HepG2 (cell line): ENCODE results near the gene ZNF488.

ENCODE experiments used
- ATF7 ChIP-seq, 2 experiments: fragments of 450-650 bp in 1 of 2; sonication (generic) in 1 of 2; formaldehyde crosslinking in 1 of 2; IDR thresholded peaks; 2 replicates each; pipeline versions ENCODE4 v1.4.0 to v1.6.1; 2016 to 2020; ENCODE audit warnings: antibody characterized with exemption in 1 of 2, mild to moderate bottlenecking in 1 of 2, missing genetic modification reagents in 1 of 2
- EP300 ChIP-seq, 3 experiments: sonication (generic) in 1 of 3; formaldehyde crosslinking in 1 of 3; IDR thresholded peaks; 2 replicates each; pipeline versions ENCODE4 v1.5.1 to v1.6.1; 2011 to 2020; ENCODE audit warnings: low read depth in 2 of 3, low read length in 2 of 3, borderline replicate concordance in 1 of 3, improper control_type of control experiment in 1 of 3, mild to moderate bottlenecking in 1 of 3, missing genetic modification reagents in 1 of 3, moderate library complexity in 1 of 3
- KMT2B ChIP-seq: IDR thresholded peaks from 2 replicates; pipeline ENCODE4 v1.6.1; 2016; ENCODE audit warnings: missing genetic modification reagents, missing compliant biosample characterization
- MAX ChIP-seq: IDR thresholded peaks from 2 replicates; pipeline ENCODE4 v1.6.1; 2012; ENCODE audit warnings: inconsistent platforms
- TP53 ChIP-seq: sonication (generic); formaldehyde crosslinking; conservative IDR thresholded peaks from 2 replicates; pipeline ENCODE4 v1.4.0; 2020; ENCODE audit warnings: missing genetic modification reagents
- ZSCAN30 ChIP-seq: sonication (generic); formaldehyde crosslinking; IDR thresholded peaks from 2 replicates; pipeline ENCODE4 v1.5.0; 2020; ENCODE audit warnings: mild to moderate bottlenecking, missing genetic modification reagents
- TF ChIP-seq, protein P1 (sequence below): sonication (generic); formaldehyde crosslinking; conservative IDR thresholded peaks from 2 replicates; pipeline ENCODE4 v1.4.0; 2020; ENCODE audit warnings: missing genetic modification reagents

GRCh38 chr10:47406870-47407691 lies 23.0 kb upstream of the ZNF488 start:
- TF ChIP-seq TP53 (CRISPR knock-in tag): no peak
- no peak for TF ChIP-seq KMT2B (CRISPR knock-in tag)
- no peak for TF ChIP-seq MAX
- TF ChIP-seq, protein P1, sequence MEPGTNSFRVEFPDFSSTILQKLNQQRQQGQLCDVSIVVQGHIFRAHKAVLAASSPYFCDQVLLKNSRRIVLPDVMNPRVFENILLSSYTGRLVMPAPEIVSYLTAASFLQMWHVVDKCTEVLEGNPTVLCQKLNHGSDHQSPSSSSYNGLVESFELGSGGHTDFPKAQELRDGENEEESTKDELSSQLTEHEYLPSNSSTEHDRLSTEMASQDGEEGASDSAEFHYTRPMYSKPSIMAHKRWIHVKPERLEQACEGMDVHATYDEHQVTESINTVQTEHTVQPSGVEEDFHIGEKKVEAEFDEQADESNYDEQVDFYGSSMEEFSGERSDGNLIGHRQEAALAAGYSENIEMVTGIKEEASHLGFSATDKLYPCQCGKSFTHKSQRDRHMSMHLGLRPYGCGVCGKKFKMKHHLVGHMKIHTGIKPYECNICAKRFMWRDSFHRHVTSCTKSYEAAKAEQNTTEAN (CRISPR knock-in tag): no peak
- no peak for TF ChIP-seq ATF7 (IDR thresholded peaks at IDR 0.05)
- TF ChIP-seq ATF7 (CRISPR knock-in tag; IDR thresholded peaks at IDR 0.05): no peak
- TF ChIP-seq ZSCAN30 (CRISPR knock-in tag): no peak
- no peak for TF ChIP-seq EP300 (IDR thresholded peaks at IDR 0.05; ENCODE audit: low read depth in 2 of 2, low read length in 2 of 2)
- no peak for TF ChIP-seq EP300 (CRISPR knock-in tag; IDR thresholded peaks at IDR 0.05; ENCODE audit: borderline replicate concordance)
